Nephron progenitor cell (in vitro differentiated cells): ENCODE data around the gene CFAP70.
A peak's percentile ranks its signal among the peaks of the same experiment; 100 is the strongest.

ENCODE experiments used
- DNase-seq: peaks from one replicate; pipeline ENCODE4 v3.0.0; 2021
- H3K27ac Mint-ChIP-seq: 2 replicates; pipeline ENCODE4 v1.8.0; 2021; ENCODE audit warnings: mild to moderate bottlenecking, moderate library complexity, mixed read lengths
- H3K27me3 Mint-ChIP-seq: 2 replicates; pipeline ENCODE4 v1.8.0; 2021; ENCODE audit warnings: mild to moderate bottlenecking, low read depth, mixed read lengths; ENCODE audit not compliant: poor library complexity
- H3K36me3 Mint-ChIP-seq: 2 replicates; pipeline ENCODE4 v1.8.0; 2021; ENCODE audit warnings: low read depth, mixed read lengths
- H3K4me1 Mint-ChIP-seq: 2 replicates; pipeline ENCODE4 v1.8.0; 2021; ENCODE audit warnings: mixed read lengths
- H3K4me3 Mint-ChIP-seq: 2 replicates; pipeline ENCODE4 v1.8.0; 2021; ENCODE audit warnings: mild to moderate bottlenecking, moderate library complexity, mixed read lengths
- H3K9me3 Mint-ChIP-seq: 2 replicates; pipeline ENCODE4 v1.8.0; 2021; ENCODE audit warnings: mild to moderate bottlenecking, moderate library complexity, mixed read lengths
- TF ChIP-seq, protein P1 (sequence below): fragments of 200-600 bp; sonication (generic); IDR thresholded peaks from 2 replicates; pipeline ENCODE4 v1.5.0; 2021; ENCODE audit warnings: antibody characterized with exemption

CFAP70 gene

DNA sequence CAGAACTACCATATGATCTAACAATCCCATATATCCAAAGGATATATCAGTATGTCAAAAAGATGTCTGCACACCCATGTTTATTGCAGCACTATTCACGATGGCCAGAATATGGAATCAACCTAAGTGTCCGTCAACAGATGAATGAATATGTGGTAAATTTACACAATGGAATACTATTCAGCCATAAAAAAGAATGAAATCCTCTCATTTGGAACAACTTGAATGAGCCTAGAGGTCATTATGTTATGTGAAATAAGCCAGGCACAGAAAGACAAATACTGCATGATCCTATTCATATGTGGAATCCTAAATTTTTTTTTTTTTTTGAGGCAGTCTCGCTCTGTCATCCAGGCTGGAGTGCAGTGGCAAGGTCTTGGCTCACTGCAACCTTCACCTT lies 6.3 kb upstream of the CFAP70 start:
- Mint-ChIP-seq H3K36me3 (peaks cover 47% of the 10 kb centered on the region), H3K27me3 (peaks cover 10% of the 10 kb centered on the region), H3K9me3 (peaks cover 16% of the 10 kb centered on the region), H3K27ac (no peak overlapping the region), H3K4me3 (no peak overlapping the region), H3K4me1 (no peaks in the 10 kb centered on the region)
- TF ChIP-seq, protein P1, sequence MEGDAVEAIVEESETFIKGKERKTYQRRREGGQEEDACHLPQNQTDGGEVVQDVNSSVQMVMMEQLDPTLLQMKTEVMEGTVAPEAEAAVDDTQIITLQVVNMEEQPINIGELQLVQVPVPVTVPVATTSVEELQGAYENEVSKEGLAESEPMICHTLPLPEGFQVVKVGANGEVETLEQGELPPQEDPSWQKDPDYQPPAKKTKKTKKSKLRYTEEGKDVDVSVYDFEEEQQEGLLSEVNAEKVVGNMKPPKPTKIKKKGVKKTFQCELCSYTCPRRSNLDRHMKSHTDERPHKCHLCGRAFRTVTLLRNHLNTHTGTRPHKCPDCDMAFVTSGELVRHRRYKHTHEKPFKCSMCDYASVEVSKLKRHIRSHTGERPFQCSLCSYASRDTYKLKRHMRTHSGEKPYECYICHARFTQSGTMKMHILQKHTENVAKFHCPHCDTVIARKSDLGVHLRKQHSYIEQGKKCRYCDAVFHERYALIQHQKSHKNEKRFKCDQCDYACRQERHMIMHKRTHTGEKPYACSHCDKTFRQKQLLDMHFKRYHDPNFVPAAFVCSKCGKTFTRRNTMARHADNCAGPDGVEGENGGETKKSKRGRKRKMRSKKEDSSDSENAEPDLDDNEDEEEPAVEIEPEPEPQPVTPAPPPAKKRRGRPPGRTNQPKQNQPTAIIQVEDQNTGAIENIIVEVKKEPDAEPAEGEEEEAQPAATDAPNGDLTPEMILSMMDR, result no peak
- DNase-seq, result no peak

DNA sequence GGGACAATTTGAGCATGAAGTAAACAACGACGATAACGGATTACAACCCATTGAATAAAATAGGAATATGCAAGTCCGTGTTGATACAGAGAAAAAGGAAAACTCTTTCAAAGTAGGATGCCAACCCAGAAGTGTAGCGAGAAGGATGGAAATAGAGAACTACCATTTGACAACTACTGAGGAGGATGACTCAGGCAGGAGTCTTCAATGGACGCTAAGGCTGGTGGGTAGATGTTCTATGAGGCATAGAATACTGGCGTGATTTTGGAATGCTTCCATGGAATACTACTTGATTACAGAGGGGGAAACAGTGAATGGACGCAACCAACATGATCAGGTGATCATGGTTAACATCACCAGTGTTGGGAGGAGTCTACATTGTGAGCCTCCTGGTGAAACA lies 828 bp upstream of the CFAP70 start:
- Mint-ChIP-seq H3K36me3 (peaks cover 22% of the 10 kb centered on the region), H3K4me3 (no peak overlapping the region), H3K27me3 (peaks cover 56% of the 10 kb centered on the region), H3K27ac (no peak overlapping the region), H3K4me1 (peaks cover 5% of the 10 kb centered on the region), H3K9me3 (peaks cover 16% of the 10 kb centered on the region)
- DNase-seq, result no peak
- TF ChIP-seq, protein P1, result no peak

DNA sequence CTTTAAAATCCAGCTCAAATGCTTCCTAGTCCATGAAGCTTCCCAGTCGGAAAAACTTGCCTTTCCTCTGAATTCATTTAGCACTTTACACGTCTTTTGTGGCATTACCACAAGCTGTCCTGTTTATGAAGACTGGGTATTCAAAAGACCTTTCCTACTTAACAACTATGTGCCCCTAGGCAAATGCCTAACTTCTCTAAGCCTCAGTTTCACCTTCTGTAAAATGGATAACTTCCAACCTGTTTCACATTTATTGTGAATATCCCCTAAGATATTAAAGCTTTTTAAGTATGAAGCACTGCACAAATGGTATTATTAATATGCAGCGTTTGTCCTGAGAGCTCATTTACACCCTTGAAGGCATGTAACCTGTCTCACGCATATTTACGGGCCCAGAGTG lies 843 bp downstream of the CFAP70 start:
- DNase-seq, result no peak
- H3K9me3 Mint-ChIP-seq, result peaks cover 13% of the 10 kb centered on the region
- no peak overlapping the region for H3K27ac Mint-ChIP-seq
- TF ChIP-seq, protein P1, result no peak
- H3K4me3 Mint-ChIP-seq, result peak overlapping the region; percentile 96
- H3K4me1 Mint-ChIP-seq, result peaks cover 5% of the 10 kb centered on the region
- H3K36me3 Mint-ChIP-seq, result peaks cover 13% of the 10 kb centered on the region
- peaks cover 72% of the 10 kb centered on the region for H3K27me3 Mint-ChIP-seq

DNA sequence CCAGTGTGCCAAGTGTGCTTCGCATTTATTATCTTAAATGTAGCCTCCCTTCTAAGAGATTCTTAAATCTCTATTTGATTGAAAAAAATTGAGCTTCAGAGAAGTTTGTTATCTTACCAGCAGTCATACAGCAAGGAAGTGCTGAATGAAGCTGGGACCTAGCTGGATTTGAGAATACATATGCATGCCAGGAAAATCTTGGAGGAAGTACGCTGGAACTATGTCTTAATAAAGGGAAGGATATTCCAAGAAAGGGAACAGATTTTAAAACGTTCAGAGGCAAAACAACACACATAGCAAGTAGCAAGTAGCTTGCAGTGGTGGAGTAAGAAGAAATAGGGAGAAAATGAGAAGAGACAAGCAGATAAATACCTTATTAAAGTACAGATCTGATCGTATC lies 1.5 kb downstream of the CFAP70 start:
- Mint-ChIP-seq H3K4me3 (peak overlapping the region; percentile 96), H3K27me3 (peaks cover 74% of the 10 kb centered on the region), H3K27ac (no peak overlapping the region), H3K4me1 (peaks cover 5% of the 10 kb centered on the region), H3K9me3 (peaks cover 7% of the 10 kb centered on the region), H3K36me3 (peaks cover 7% of the 10 kb centered on the region)
- DNase-seq, result no peak
- TF ChIP-seq, protein P1, result no peak

DNA sequence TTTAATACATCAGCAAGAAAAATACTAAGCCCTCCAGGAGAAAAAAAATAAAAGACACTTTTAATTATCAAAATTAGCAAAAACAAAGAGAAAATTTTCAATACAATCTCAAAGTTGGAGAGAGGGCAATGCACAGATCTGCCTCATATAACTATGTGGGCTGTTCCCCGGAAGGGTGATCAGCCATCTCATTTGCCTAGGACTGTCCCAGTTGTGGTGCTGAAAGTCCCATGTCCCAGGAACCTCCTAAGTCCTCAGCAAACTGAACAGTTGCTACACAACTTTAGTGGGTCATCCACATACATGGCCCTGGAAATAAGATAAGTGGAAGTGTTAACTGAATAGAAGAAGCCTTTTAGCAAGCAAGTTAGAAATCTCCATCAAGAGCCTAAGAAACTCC lies 14.4 kb downstream of the CFAP70 start:
- H3K27me3 Mint-ChIP-seq, result peaks cover 15% of the 10 kb centered on the region
- H3K9me3 Mint-ChIP-seq, result no peaks in the 10 kb centered on the region
- no peak for DNase-seq
- no peak overlapping the region for H3K27ac Mint-ChIP-seq
- no peaks in the 10 kb centered on the region for H3K36me3 Mint-ChIP-seq
- H3K4me1 Mint-ChIP-seq, result no peaks in the 10 kb centered on the region
- H3K4me3 Mint-ChIP-seq, result no peak overlapping the region
- TF ChIP-seq, protein P1, result no peak

DNA sequence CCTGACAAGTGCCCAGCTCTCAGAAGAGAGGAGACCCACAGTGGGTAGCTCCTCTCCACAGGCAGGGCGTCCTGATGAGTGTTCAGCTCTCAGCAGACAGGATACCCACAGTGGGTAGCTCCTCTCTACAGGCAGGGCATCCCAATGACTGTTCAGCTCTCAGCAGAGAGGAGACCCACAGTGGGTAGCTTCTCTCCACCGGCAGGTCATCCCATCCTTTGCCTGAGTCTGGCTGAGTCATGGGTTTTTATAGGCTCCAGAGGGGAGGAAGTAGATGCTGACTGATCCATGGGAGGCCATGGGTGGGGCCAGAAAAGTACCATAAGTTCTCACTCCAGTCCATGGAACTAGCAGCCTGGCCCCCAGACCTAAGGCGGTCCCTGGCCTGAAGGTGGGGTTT lies 18.5 kb downstream of the CFAP70 start:
- DNase-seq, result no peak
- Mint-ChIP-seq H3K27me3 (peaks cover 5% of the 10 kb centered on the region), H3K4me3 (no peak overlapping the region), H3K27ac (no peak overlapping the region), H3K4me1 (no peaks in the 10 kb centered on the region), H3K9me3 (no peaks in the 10 kb centered on the region), H3K36me3 (no peaks in the 10 kb centered on the region)
- TF ChIP-seq, protein P1, result no peak
